ENCODE results near the gene SLC4A1AP. TPM values are rescaled to one million over a fixed set of nuclear protein-coding genes. Genes with fewer than 3 reads are reported as not detected.

The SLC4A1AP gene
- polyA plus RNA-seq, 1 of the 3 experiments (the other 2 are of a cell fraction) = 9.4 TPM

DNA sequence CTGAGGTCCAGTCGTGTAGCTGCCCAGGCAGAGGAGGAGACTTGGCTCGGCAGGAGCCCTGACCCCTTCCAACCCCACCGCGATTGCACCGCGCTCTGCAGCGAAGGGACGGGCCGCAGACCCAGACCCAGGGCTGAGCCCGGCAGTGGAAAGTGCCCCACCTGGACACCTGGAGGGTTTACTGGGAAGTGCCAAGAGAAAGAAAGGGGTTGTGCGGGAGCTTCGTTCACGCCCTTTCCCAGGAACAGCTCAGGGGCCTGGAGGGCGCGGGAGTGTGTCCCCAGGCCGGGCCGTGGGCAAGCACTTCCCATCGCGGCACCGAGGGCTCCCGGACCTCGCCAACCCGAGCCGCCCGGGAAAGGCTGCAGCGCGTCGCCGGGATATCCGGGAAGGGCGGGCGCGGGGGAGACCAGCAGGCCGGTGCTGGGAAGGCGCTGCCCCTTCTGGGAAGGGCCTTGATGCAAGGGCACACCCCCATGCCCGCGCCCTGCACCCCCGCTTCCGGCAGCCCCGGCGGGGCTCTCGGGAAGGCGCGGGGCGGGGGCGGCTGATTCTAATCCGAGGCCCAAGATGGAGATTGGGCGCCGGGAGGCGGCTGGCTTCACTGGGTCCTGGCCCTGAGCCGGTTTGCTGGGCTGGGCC lies 71.7 kb downstream of the SLC4A1AP start:
- H3K4me2 ChIP-seq = no peak overlapping the region
- H3K36me3 ChIP-seq (replicated peaks in 1 of 2; ENCODE audit: control insufficient read depth in 1 of 2, insufficient read depth in 2 of 2, low read length in 1 of 2) = no peaks in the 10 kb centered on the region
- no peak overlapping the region for H3K4me3 ChIP-seq (ENCODE audit: low read depth in 2 of 2, low read length in 1 of 2)
- H2AFZ ChIP-seq (ENCODE audit: low read depth) = no peak overlapping the region
- H3K9me3 ChIP-seq = no peaks in the 10 kb centered on the region
- no peak overlapping the region for H3K27ac ChIP-seq (ENCODE audit: low read depth in 2 of 2, low read length in 1 of 2)
- H3K27me3 ChIP-seq (ENCODE audit: insufficient read depth) = no peaks in the 10 kb centered on the region
- peaks cover 0 to 19% of the 10 kb centered on the region in 2 experiments; a peak in 2 of 4 replicates for H3K4me1 ChIP-seq (ENCODE audit: control insufficient read depth in 1 of 2, insufficient read depth in 2 of 2, low read depth in 1 of 2, low read length in 1 of 2)
- 94% methylated on average over 42 of the region's 51 CpGs for WGBS (ENCODE audit: low lambda C conversion rate)
- no peaks in the 10 kb centered on the region for H3F3A ChIP-seq (replicated peaks; ENCODE audit: insufficient read depth)
- ChIA-PET POLR2A (no interaction called here), CTCF (interaction anchor here (0.9 to 6.0 kb wide), 6 partner anchors 12 to 661 kb away, joined by 3 to 52 read pairs (median 6); no protein-coding TSS in a partner anchor)
- no peaks in the 10 kb centered on the region for H4K20me1 ChIP-seq (ENCODE audit: insufficient read depth)
- H3K9me2 ChIP-seq = no peaks in the 10 kb centered on the region
- TF ChIP-seq EZH2phosphoT487 (IDR thresholded peaks at IDR 0.05; ENCODE audit: borderline replicate concordance, low read depth) = no peak
- TF ChIP-seq FOSL2 (IDR thresholded peaks at IDR 0.05; ENCODE audit: borderline replicate concordance, low read depth) = no peak
- TF ChIP-seq, protein P1, sequence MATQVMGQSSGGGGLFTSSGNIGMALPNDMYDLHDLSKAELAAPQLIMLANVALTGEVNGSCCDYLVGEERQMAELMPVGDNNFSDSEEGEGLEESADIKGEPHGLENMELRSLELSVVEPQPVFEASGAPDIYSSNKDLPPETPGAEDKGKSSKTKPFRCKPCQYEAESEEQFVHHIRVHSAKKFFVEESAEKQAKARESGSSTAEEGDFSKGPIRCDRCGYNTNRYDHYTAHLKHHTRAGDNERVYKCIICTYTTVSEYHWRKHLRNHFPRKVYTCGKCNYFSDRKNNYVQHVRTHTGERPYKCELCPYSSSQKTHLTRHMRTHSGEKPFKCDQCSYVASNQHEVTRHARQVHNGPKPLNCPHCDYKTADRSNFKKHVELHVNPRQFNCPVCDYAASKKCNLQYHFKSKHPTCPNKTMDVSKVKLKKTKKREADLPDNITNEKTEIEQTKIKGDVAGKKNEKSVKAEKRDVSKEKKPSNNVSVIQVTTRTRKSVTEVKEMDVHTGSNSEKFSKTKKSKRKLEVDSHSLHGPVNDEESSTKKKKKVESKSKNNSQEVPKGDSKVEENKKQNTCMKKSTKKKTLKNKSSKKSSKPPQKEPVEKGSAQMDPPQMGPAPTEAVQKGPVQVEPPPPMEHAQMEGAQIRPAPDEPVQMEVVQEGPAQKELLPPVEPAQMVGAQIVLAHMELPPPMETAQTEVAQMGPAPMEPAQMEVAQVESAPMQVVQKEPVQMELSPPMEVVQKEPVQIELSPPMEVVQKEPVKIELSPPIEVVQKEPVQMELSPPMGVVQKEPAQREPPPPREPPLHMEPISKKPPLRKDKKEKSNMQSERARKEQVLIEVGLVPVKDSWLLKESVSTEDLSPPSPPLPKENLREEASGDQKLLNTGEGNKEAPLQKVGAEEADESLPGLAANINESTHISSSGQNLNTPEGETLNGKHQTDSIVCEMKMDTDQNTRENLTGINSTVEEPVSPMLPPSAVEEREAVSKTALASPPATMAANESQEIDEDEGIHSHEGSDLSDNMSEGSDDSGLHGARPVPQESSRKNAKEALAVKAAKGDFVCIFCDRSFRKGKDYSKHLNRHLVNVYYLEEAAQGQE (IDR thresholded peaks at IDR 0.05; ENCODE audit: low read depth, low read length) = no peak
- TF ChIP-seq, protein P2, sequence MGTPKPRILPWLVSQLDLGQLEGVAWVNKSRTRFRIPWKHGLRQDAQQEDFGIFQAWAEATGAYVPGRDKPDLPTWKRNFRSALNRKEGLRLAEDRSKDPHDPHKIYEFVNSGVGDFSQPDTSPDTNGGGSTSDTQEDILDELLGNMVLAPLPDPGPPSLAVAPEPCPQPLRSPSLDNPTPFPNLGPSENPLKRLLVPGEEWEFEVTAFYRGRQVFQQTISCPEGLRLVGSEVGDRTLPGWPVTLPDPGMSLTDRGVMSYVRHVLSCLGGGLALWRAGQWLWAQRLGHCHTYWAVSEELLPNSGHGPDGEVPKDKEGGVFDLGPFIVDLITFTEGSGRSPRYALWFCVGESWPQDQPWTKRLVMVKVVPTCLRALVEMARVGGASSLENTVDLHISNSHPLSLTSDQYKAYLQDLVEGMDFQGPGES (IDR thresholded peaks at IDR 0.05; ENCODE audit: low read depth, low read length) = no peak
- no peak for TF ChIP-seq FOXJ3 (CRISPR knock-in tag; IDR thresholded peaks at IDR 0.05)
- no peak for TF ChIP-seq FOXM1 (IDR thresholded peaks at IDR 0.05; ENCODE audit: low read depth)
- no peak for TF ChIP-seq EP300 (IDR thresholded peaks at IDR 0.05; ENCODE audit: borderline replicate concordance in 1 of 2, low read depth in 1 of 2, low read length in 1 of 2)
- TF ChIP-seq, protein P3, sequence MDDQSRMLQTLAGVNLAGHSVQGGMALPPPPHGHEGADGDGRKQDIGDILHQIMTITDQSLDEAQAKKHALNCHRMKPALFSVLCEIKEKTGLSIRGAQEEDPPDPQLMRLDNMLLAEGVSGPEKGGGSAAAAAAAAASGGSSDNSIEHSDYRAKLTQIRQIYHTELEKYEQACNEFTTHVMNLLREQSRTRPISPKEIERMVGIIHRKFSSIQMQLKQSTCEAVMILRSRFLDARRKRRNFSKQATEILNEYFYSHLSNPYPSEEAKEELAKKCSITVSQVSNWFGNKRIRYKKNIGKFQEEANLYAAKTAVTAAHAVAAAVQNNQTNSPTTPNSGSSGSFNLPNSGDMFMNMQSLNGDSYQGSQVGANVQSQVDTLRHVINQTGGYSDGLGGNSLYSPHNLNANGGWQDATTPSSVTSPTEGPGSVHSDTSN (IDR thresholded peaks at IDR 0.05) = no peak
- TF ChIP-seq MEF2A (IDR thresholded peaks at IDR 0.05; ENCODE audit: borderline replicate concordance, low read depth) = no peak
- TF ChIP-seq GABPA (IDR thresholded peaks at IDR 0.05; ENCODE audit: low read depth) = no peak
- TF ChIP-seq, protein P4, sequence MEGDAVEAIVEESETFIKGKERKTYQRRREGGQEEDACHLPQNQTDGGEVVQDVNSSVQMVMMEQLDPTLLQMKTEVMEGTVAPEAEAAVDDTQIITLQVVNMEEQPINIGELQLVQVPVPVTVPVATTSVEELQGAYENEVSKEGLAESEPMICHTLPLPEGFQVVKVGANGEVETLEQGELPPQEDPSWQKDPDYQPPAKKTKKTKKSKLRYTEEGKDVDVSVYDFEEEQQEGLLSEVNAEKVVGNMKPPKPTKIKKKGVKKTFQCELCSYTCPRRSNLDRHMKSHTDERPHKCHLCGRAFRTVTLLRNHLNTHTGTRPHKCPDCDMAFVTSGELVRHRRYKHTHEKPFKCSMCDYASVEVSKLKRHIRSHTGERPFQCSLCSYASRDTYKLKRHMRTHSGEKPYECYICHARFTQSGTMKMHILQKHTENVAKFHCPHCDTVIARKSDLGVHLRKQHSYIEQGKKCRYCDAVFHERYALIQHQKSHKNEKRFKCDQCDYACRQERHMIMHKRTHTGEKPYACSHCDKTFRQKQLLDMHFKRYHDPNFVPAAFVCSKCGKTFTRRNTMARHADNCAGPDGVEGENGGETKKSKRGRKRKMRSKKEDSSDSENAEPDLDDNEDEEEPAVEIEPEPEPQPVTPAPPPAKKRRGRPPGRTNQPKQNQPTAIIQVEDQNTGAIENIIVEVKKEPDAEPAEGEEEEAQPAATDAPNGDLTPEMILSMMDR (IDR thresholded peaks at IDR 0.05) = no peak
- no peak for TF ChIP-seq RXRA (IDR thresholded peaks at IDR 0.05; ENCODE audit: borderline replicate concordance, low read depth)
- TF ChIP-seq POLR2AphosphoS5 (IDR thresholded peaks at IDR 0.05; ENCODE audit: low read depth, low read length) = no peak
- no peak for TF ChIP-seq RFX5 (IDR thresholded peaks at IDR 0.05; ENCODE audit: low read length)
- no peak overlapping the region for H3K9ac ChIP-seq
- no peak for DNase-seq
- H3K79me2 ChIP-seq (ENCODE audit: insufficient read depth) = no peaks in the 10 kb centered on the region

Measured in SK-N-SH (cell line).